GM12878 (cell line): ENCODE results near the gene RARB. TPM values are rescaled to one million over a fixed set of nuclear protein-coding genes. Genes with fewer than 3 reads are reported as not detected.

Source experiments
- ATAC-seq: fragments of 200-7000 bp; cut with Tn5 transposase; 3 replicates; pipeline ENCODE4 v1.9.1; 2020; ENCODE audit warnings: mild to moderate bottlenecking, moderate library complexity
- BruUV-seq: library from RNA; stranded (reverse); fragments of 400-500 nt; replicated peaks from 2 replicates; lab custom pipeline; 2021; lab: Mats Ljungman, UMichigan
- CTCF ChIA-PET: fragments of 300-600 bp; sonication (Branson Sonifier 250); formaldehyde crosslinking; extraction: SDS; loops from one replicate; lab custom pipeline; 2021; ENCODE audit warnings: inconsistent platforms; lab: Yijun Ruan, JAX
- POLR2A ChIA-PET: fragments of 350-600 bp; formaldehyde crosslinking; extraction: SDS; loops from one replicate; lab custom pipeline; 2021; ENCODE audit warnings: inconsistent platforms; lab: Charles Lee
- RAD21 ChIA-PET: fragments of 300-600 bp; sonication (Branson Sonifier 250); formaldehyde crosslinking; loops from one replicate; lab custom pipeline; 2023; ENCODE audit warnings: antibody characterized with exemption; ENCODE audit not compliant: unreplicated experiment; lab: Charles Lee
- SMC1A ChIA-PET: fragments of 300-600 bp; sonication (Branson Sonifier 250); formaldehyde crosslinking; loops from one replicate; lab custom pipeline; 2023; ENCODE audit not compliant: unreplicated experiment, uncharacterized antibody; lab: Charles Lee
- DNase-seq: peaks from one replicate; pipeline ENCODE4 v3.0.0-alpha.2; 2011; ENCODE audit warnings: low read depth, low spot score
- FAIRE-seq: peaks from 3 replicates; lab custom pipeline; 2011; peaks lifted over from hg19 to GRCh38; lab: Jason Lieb, UNC
- H2AFZ ChIP-seq: 2 replicates; pipeline ENCODE4 v1.6.0; 2011; ENCODE audit warnings: low read depth, low read length, control low read depth; ENCODE audit not compliant: control insufficient read depth
- H3K27ac ChIP-seq: 2 replicates; pipeline ENCODE4 v1.5.1; 2011; ENCODE audit warnings: control low read depth; ENCODE audit not compliant: control insufficient read depth, insufficient read depth
- H3K27me3 ChIP-seq, 2 experiments: replicated peaks in 1 of 2; 2 replicates each; pipeline versions ENCODE4 v1.6.0 to v1.6.1; 2011; ENCODE audit warnings: low read length in 1 of 2; ENCODE audit not compliant: control insufficient read depth in 2 of 2, insufficient read depth in 2 of 2
- H3K36me3 ChIP-seq, 2 experiments: 2 replicates each; pipeline ENCODE4 v1.5.1; 2011; ENCODE audit warnings: low read length in 1 of 2; ENCODE audit not compliant: control insufficient read depth in 2 of 2, insufficient read depth in 2 of 2
- H3K4me1 ChIP-seq: 2 replicates; pipeline ENCODE4 v1.6.1; 2011; ENCODE audit warnings: mild to moderate bottlenecking, low read length, moderate library complexity, mixed read lengths; ENCODE audit not compliant: control insufficient read depth, insufficient read depth
- H3K4me2 ChIP-seq: 2 replicates; pipeline ENCODE4 v1.6.0; 2011; ENCODE audit warnings: control low read depth; ENCODE audit not compliant: control insufficient read depth, insufficient read depth
- H3K4me3 ChIP-seq: fragments of 200-600 bp; sonication (generic); 2 replicates; pipeline ENCODE4 v1.5.1; 2016
- H3K79me2 ChIP-seq: 2 replicates; pipeline ENCODE4 v1.6.0; 2011; ENCODE audit warnings: low read length; ENCODE audit not compliant: control insufficient read depth, insufficient read depth
- H3K9ac ChIP-seq: 2 replicates; pipeline ENCODE4 v1.8.0; 2011; ENCODE audit warnings: low read length, control low read depth, mixed read lengths; ENCODE audit not compliant: control insufficient read depth, insufficient read depth
- H3K9me3 ChIP-seq: replicated peaks from 3 replicates; pipeline ENCODE4 v1.5.1; 2011; ENCODE audit warnings: mild to moderate bottlenecking, low read length; ENCODE audit not compliant: control insufficient read depth, insufficient read depth
- H4K20me1 ChIP-seq: 2 replicates; pipeline ENCODE4 v1.6.0; 2011; ENCODE audit not compliant: control insufficient read depth, insufficient read depth
- CBFB ChIP-seq: IDR thresholded peaks from 2 replicates; pipeline ENCODE4 v1.6.1; 2016; ENCODE audit warnings: antibody characterized with exemption, low read depth
- CREM ChIP-seq: IDR thresholded peaks from 2 replicates; pipeline ENCODE4 v1.6.1; 2014; ENCODE audit warnings: antibody characterized with exemption, low read depth
- E2F4 ChIP-seq: IDR thresholded peaks from 2 replicates; pipeline ENCODE4 v1.6.1; 2012; ENCODE audit warnings: low read depth, low read length, improper control_type of control experiment
- FOXM1 ChIP-seq: IDR thresholded peaks from 2 replicates; pipeline ENCODE4 v1.6.1; 2012; ENCODE audit warnings: low read depth, mild to moderate bottlenecking, inconsistent platforms, low read length, moderate library complexity
- HCFC1 ChIP-seq: fragments of 150-350 bp; IDR thresholded peaks from 2 replicates; pipeline ENCODE4 v1.6.1; 2014; ENCODE audit warnings: low read length
- IKZF1 ChIP-seq: fragments of 450-650 bp; conservative IDR thresholded peaks from 2 replicates; pipeline ENCODE4 v1.6.1; 2017; ENCODE audit warnings: antibody characterized with exemption, mild to moderate bottlenecking
- JUND ChIP-seq: IDR thresholded peaks from 2 replicates; pipeline ENCODE4 v1.6.1; 2012; ENCODE audit warnings: low read depth, mild to moderate bottlenecking, low read length, improper control_type of control experiment, moderate library complexity
- KAT2A ChIP-seq: conservative IDR thresholded peaks from 2 replicates; pipeline ENCODE4 v1.6.1; 2011; ENCODE audit warnings: low read depth, low read length; ENCODE audit not compliant: control insufficient read depth
- KDM1A ChIP-seq: fragments of 200-600 bp; sonication (generic); IDR thresholded peaks from 2 replicates; pipeline ENCODE4 v1.6.1; 2016; ENCODE audit warnings: borderline replicate concordance
- NR2C1 ChIP-seq: fragments of 450-650 bp; IDR thresholded peaks from 2 replicates; pipeline ENCODE4 v1.6.1; 2017; ENCODE audit warnings: antibody characterized with exemption, mild to moderate bottlenecking, moderate library complexity
- NRF1 ChIP-seq: conservative IDR thresholded peaks from 2 replicates; pipeline ENCODE4 v1.6.1; 2011; ENCODE audit warnings: mild to moderate bottlenecking, low read depth, low read length, improper control_type of control experiment
- RAD21 ChIP-seq: IDR thresholded peaks from 2 replicates; pipeline ENCODE4 v1.6.1; 2011; ENCODE audit warnings: mild to moderate bottlenecking, low read depth, low read length, moderate library complexity; ENCODE audit not compliant: insufficient read depth
- RAD51 ChIP-seq: fragments of 450-650 bp; IDR thresholded peaks from 2 replicates; pipeline ENCODE4 v1.6.1; 2016; ENCODE audit warnings: moderate library complexity, mild to moderate bottlenecking, inconsistent platforms
- SMAD1 ChIP-seq: fragments of 450-650 bp; IDR thresholded peaks from 2 replicates; pipeline ENCODE4 v1.6.1; 2018; ENCODE audit warnings: mild to moderate bottlenecking, low read depth; ENCODE audit not compliant: partially characterized antibody
- SMARCA5 ChIP-seq: fragments of 450-650 bp; IDR thresholded peaks from 2 replicates; pipeline ENCODE4 v1.6.1; 2017; ENCODE audit warnings: mild to moderate bottlenecking
- USF1 ChIP-seq: IDR thresholded peaks from 2 replicates; pipeline ENCODE4 v1.6.1; 2011; ENCODE audit warnings: borderline replicate concordance, low read depth, mild to moderate bottlenecking, moderate library complexity, mixed read lengths, low read length; ENCODE audit not compliant: insufficient read depth; ENCODE audit errors: extremely low read length
- in situ Hi-C: fragments of 300-500 bp; cut with MboI; formaldehyde crosslinking; loops from 9 replicates; pipeline ENCODE4 v1.14.3; 2018; ENCODE audit warnings: mixed read lengths
- intact Hi-C: fragments of 100-400 bp; cut with micrococcal nuclease; formaldehyde crosslinking; loops from one replicate; pipeline ENCODE4 v1.14.2; 2022; ENCODE audit not compliant: unreplicated experiment
- polyA plus RNA-seq, 11 experiments: library from polyadenylated mRNA; depleted of rRNA in 4 of 11; unstranded in 6 of 11; stranded (reverse) in 5 of 11; fragments of >200 nt; fragmentation: Nextera tagmentation in 4 of 11; fragmentation: Illumina TruSeq in 1 of 11; extraction: Ambion mirVana in 4 of 11; extraction: Trizol in 1 of 11; gene quantifications; 1 replicate in 1 of 11; 2 replicates in 10 of 11; pipeline versions ENCODE4 v1.2.1 to v1.2.3, GENCODE V29; 2011 to 2016; ENCODE audit warnings: inconsistent platforms in 2 of 11, missing spikeins in 2 of 11, low read depth in 1 of 11
- total RNA-seq, 4 experiments: library from RNA; depleted of rRNA in 3 of 4; stranded (reverse); fragments of >200 nt in 3 of 4; fragmentation: Illumina TruSeq in 1 of 4; extraction: Trizol in 1 of 4; gene quantifications; 2 replicates each; pipeline versions ENCODE4 v1.2.1 to v1.2.3, GENCODE V29; 2013 to 2021

RARB gene
- total and polyA plus RNA-seq, 10 of the 15 experiments (the other 5 are each of a cell fraction or from before 2014, with no cell fraction given) = 0.05 to 0.06 TPM; not detected in 8

- ATAC-seq = no peak
- H2AFZ ChIP-seq = no peak overlapping the region
- H3K27ac ChIP-seq = no peak overlapping the region
- H3K9ac ChIP-seq = no peak overlapping the region
- ChIA-PET CTCF (no interaction called here), SMC1A (interaction anchor here (1.2 kb wide), 1 partner anchor 25 kb away, joined by 3 read pairs; no protein-coding TSS in a partner anchor), RAD21 (no interaction called here), POLR2A (no interaction called here)
- TF ChIP-seq RAD21 (no peak), E2F4 (no peak), IKZF1 (no peak), KAT2A (no peak), CREM (no peak)
- intact Hi-C loops = no loop called here
- H3K4me3 ChIP-seq = no peak overlapping the region
- in situ Hi-C loops = no loop called here
- no peak for FAIRE-seq
- no peaks in the 10 kb centered on the region for H4K20me1 ChIP-seq
- H3K79me2 ChIP-seq = no peaks in the 10 kb centered on the region
- BruUV-seq = no TSS peak
- no peaks in the 10 kb centered on the region for H3K9me3 ChIP-seq
- H3K4me1 ChIP-seq = no peaks in the 10 kb centered on the region
- H3K27me3 ChIP-seq = no peaks in the 10 kb centered on the region; a peak in 1 of 4 replicates
- no peak for DNase-seq
- no peak overlapping the region for H3K4me2 ChIP-seq
- no peaks in the 10 kb centered on the region for H3K36me3 ChIP-seq
Observed at GRCh38 chr3:25420147-25420546, 7.9 kb upstream of the RARB start.

- H3K79me2 ChIP-seq = no peaks in the 10 kb centered on the region
- in situ Hi-C loops = no loop called here
- ATAC-seq (no peak), DNase-seq (no peak), FAIRE-seq (no peak)
- H2AFZ ChIP-seq = no peak overlapping the region
- H4K20me1 ChIP-seq = no peaks in the 10 kb centered on the region
- no peak overlapping the region for H3K9ac ChIP-seq
- no peaks in the 10 kb centered on the region for H3K9me3 ChIP-seq
- ChIA-PET SMC1A (no interaction called here), RAD21 (no interaction called here), CTCF (no interaction called here), POLR2A (no interaction called here)
- H3K27me3 ChIP-seq = no peaks in the 10 kb centered on the region; a peak in 1 of 4 replicates
- no peak overlapping the region for H3K4me2 ChIP-seq
- no TSS peak for BruUV-seq
- intact Hi-C loops = no loop called here
- no peak overlapping the region for H3K4me3 ChIP-seq
- H3K36me3 ChIP-seq = no peaks in the 10 kb centered on the region
- no peaks in the 10 kb centered on the region for H3K4me1 ChIP-seq
- H3K27ac ChIP-seq = no peak overlapping the region
- TF ChIP-seq E2F4 = no peak
- TF ChIP-seq KDM1A = no peak
- no peak for TF ChIP-seq NR2C1
- no peak for TF ChIP-seq CBFB
- TF ChIP-seq USF1 = no peak
- TF ChIP-seq FOXM1 = no peak
- no peak for TF ChIP-seq JUND
- no peak for TF ChIP-seq HCFC1
- TF ChIP-seq NRF1 = no peak
- TF ChIP-seq SMARCA5 = no peak
- no peak for TF ChIP-seq RAD51
- no peak for TF ChIP-seq SMAD1
Observed at GRCh38 chr3:25420885-25421284, 7.2 kb upstream of the RARB start.
